ENCODE results near the gene UBE2C.

DNA sequence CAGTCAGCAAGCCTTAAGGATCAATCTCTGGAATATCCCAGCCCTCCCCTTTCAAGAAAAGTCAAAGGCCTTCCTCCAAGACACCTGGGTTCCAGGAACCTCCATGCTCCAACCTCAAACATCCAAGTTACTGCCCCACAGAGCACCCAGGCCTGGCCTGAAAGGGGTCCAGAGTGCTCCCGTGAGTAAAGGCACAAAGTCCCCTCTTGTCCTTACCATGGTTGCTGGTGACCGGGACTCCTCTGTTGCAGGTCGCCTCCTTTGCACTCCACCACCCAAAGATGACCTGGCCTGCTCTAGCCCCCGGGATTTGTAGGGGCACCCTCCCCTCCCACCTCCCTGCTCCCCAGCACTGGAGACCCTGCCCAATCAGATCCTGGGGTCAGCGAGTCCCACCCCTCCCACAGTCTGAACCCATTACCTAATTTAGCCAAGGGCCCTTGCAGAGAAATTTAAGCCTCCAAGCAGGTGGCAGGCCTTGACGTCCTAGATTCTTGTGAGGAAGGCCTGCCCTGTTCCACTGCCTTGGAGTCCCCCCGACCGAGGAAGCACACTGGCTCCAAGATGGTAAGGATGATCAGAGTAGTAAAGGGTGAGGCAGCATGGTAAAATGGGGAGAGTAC lies 14.7 kb downstream of the UBE2C start, which contains the start of gene TNNC2:
- TF ChIP-seq CTCF (IDR thresholded peaks at IDR 0.05 in 4 of 5, conservative IDR thresholded peaks at IDR 0.05 in 1 of 5) (no peak), POLR2A (IDR thresholded peaks at IDR 0.05) (peak in 1 of 2 donors; percentile 81)
